GM18858 (cell line): ENCODE data around the gene SLC22A31.

Experiments
- ATAC-seq: cut with Tn5 transposase; IDR thresholded peaks from one replicate; pipeline ENCODE4 v1.9.1; 2021; ENCODE audit not compliant: unreplicated experiment

SLC22A31 gene

GRCh38 chr16:89152831-89153700 lies 47.3 kb downstream of the SLC22A31 start:
- no peak for ATAC-seq

- ATAC-seq, result no peak
Observed at GRCh38 chr16:89150981-89151380, 49.4 kb downstream of the SLC22A31 start.

GRCh38 chr16:89150090-89150835 lies 50.1 kb downstream of the SLC22A31 start:
- no peak for ATAC-seq

- ATAC-seq, result no peak
Observed at GRCh38 chr16:89149386-89149785, 51.0 kb downstream of the SLC22A31 start.

- ATAC-seq, result no peak
Observed at GRCh38 chr16:89147085-89147817, 53.1 kb downstream of the SLC22A31 start.

- no peak for ATAC-seq
Observed at GRCh38 chr16:89146211-89147005, 53.9 kb downstream of the SLC22A31 start.
